Ovary (tissue), 9 donors: ENCODE measurements around the gene SFN. TPM values are rescaled to one million over a fixed set of nuclear protein-coding genes. Genes with fewer than 3 reads are reported as not detected.

Experiments
- DNase-seq, 5 donors: peaks; one replicate each; pipeline ENCODE4 v3.0.0-alpha.2; 2019 to 2020
- H3K27ac ChIP-seq, 2 donors: fragments of 200-600 bp; one replicate each; pipeline versions ENCODE4 v1.5.1 to v1.8.0; 2019 to 2022
- H3K27me3 ChIP-seq: fragments of 200-600 bp; one replicate; pipeline ENCODE4 v1.8.0; 2022
- H3K36me3 ChIP-seq: fragments of 200-600 bp; sonication (generic); one replicate; pipeline ENCODE4 v1.5.1; 2019
- H3K4me1 ChIP-seq: one replicate; pipeline ENCODE4 v1.8.1; 2013; ENCODE audit warnings: mild to moderate bottlenecking, moderate library complexity; ENCODE audit not compliant: insufficient read depth
- H3K4me3 ChIP-seq: fragments of 200-600 bp; sonication (generic); one replicate; pipeline ENCODE4 v1.5.1; 2017
- H3K9me3 ChIP-seq, 2 donors: fragments of 200-600 bp in 1 of 2; sonication (generic) in 1 of 2; one replicate each; pipeline versions ENCODE4 v1.5.1 to v1.8.1; 2013 to 2019; ENCODE audit warnings: mild to moderate bottlenecking in 1 of 2, moderate library complexity in 1 of 2
- CTCF ChIP-seq, 3 donors: fragments of 450-650 bp in 2 of 3; fragments of 200-600 bp in 1 of 3; IDR thresholded peaks; one replicate each; pipeline versions ENCODE4 v1.5.1 to v1.8.0; 2016 to 2022; ENCODE audit warnings: antibody characterized with exemption in 3 of 3, mild to moderate bottlenecking in 1 of 3
- EP300 ChIP-seq: sonication (generic); formaldehyde crosslinking; IDR thresholded peaks from one replicate; pipeline ENCODE4 v1.6.1; 2017; ENCODE audit warnings: antibody characterized with exemption
- POLR2A ChIP-seq: fragments of 450-650 bp; IDR thresholded peaks from one replicate; pipeline ENCODE4 v1.6.1; 2017; ENCODE audit warnings: antibody characterized with exemption, mild to moderate bottlenecking, moderate library complexity
- WGBS, 3 donors: extraction: QIAGEN DNeasy Blood & Tissue Kit in 1 of 3; methylation state at CpG; one replicate each; pipeline versions ENCODE4 v1.1.5 to v1.1.7; 2013 to 2017; 5-methylcytosine and 5-hydroxymethylcytosine counted together
- intact Hi-C, 4 donors: fragments of 100-400 bp; cut with DNase I; formaldehyde crosslinking; loops; one replicate each; pipeline versions ENCODE4 v1.11.0 to v1.15.1; 2022 to 2023
- polyA plus RNA-seq, 2 donors: library from polyadenylated mRNA; stranded (reverse); fragments of 200-250 nt in 1 of 2; fragments of 350-450 nt in 1 of 2; fragmentation: Illumina TruSeq in 1 of 2; extraction: RNeasy Lipid Tissue Mini Kit (QIAGEN cat#74804) in 1 of 2; gene quantifications; one replicate each; pipeline ENCODE4 v1.2.3, GENCODE V29; 2013 to 2014
- total RNA-seq, 7 donors: library from RNA; depleted of rRNA in 2 of 7; stranded (reverse); fragments of >200 nt in 2 of 7; fragmentation: NEBNext Ultra II Directional in 3 of 7; extraction: Animal tissue kit (Norgen Biotek cat#: 25700) in 3 of 7; gene quantifications; one replicate each; pipeline versions ENCODE4 v1.1.0 to v1.2.4, GENCODE V29; 2016 to 2023
- donor health status: DM: no; HTN: no; CAD: no; lungs with moderate emphysema.
- donor health status: DM: no; HTN: no; CAD: no.
- donor health status: Bipolar disorder and iron deficiency.
- donor health status: DM: yes; HTN: yes; CAD: no.
- donor health status: DM: no; HTN: no; CAD: no.
- donor health status: DM: yes; HTN: yes; CAD: no.

The SFN gene
- total and polyA plus RNA-seq, 9 donors: 0.17 to 0.80 (median 0.37) TPM; not detected in 3

GRCh38 chr1:26822737-26823395 is 40.1 kb upstream of the SFN start:
- H3K36me3 ChIP-seq: no peaks in the 10 kb centered on the region
- no peaks in the 10 kb centered on the region for H3K27me3 ChIP-seq
- no peaks in the 10 kb centered on the region for H3K9me3 ChIP-seq
- intact Hi-C loops: loop anchor here in 1 of 4 donors (10.0 kb wide), 1 partner anchor 52 kb away; no protein-coding TSS in a partner anchor
- DNase-seq: no peak
- 90 to 98% (median 94%) methylated on average over 4 of the region's 4 CpGs for WGBS, 3 donors
- H3K4me1 ChIP-seq: peaks cover 4% of the 10 kb centered on the region
- no peak for TF ChIP-seq EP300
- no peak overlapping the region for H3K4me3 ChIP-seq
- H3K27ac ChIP-seq: no peak overlapping the region

GRCh38 chr1:26824731-26825130 is 38.2 kb upstream of the SFN start:
- no peaks in the 10 kb centered on the region for H3K9me3 ChIP-seq
- no peak for DNase-seq
- H3K4me3 ChIP-seq: no peak overlapping the region
- H3K27ac ChIP-seq: no peak overlapping the region
- TF ChIP-seq POLR2A (no peak), EP300 (no peak), CTCF (IDR thresholded peaks at IDR 0.05) (no peak)
- H3K27me3 ChIP-seq: no peaks in the 10 kb centered on the region
- intact Hi-C loops: loop anchor here in 1 of 4 donors (10.0 kb wide), 1 partner anchor 50 kb away; no protein-coding TSS in a partner anchor
- H3K4me1 ChIP-seq: peaks cover 10% of the 10 kb centered on the region
- WGBS, 3 donors: 83 to 90% (median 89%) methylated on average over 3 of the region's 3 CpGs
- H3K36me3 ChIP-seq: no peaks in the 10 kb centered on the region

- DNase-seq: peak; percentile 65 to 83 (median 74)
- Histone ChIP-seq H3K27ac (peak within 1 kb of the TSS; percentile 69 to 74), H3K4me3 (peak within 1 kb of the TSS; percentile 92), H3K9me3 (no peaks in the 10 kb centered on the region), H3K27me3 (no peaks in the 10 kb centered on the region), H3K36me3 (no peaks in the 10 kb centered on the region), H3K4me1 (peaks cover 11% of the 10 kb centered on the region)
- TF ChIP-seq POLR2A (no peak), CTCF (IDR thresholded peaks at IDR 0.05) (peak in 2 of 3 donors; percentile 62 to 78)
- WGBS, 3 donors: 0 to 1% (median 1%) methylated on average over 40 to 107 of the region's 107 CpGs
- intact Hi-C loops: loop anchor here in 1 of 4 donors (10.0 kb wide), 1 partner anchor 48 kb away; no protein-coding TSS in a partner anchor
Observed at GRCh38 chr1:26826261-26827105, 36.5 kb upstream of the SFN start, which contains the start of gene ZDHHC18. Gene ZDHHC18, plus strand, starts transcription at chr1:26826688. Its CDS starts 117 bp downstream, at chr1:26826805.

- Histone ChIP-seq H3K27ac (peak overlapping the region; percentile 40 to 74), H3K4me1 (peaks cover 11% of the 10 kb centered on the region), H3K9me3 (no peaks in the 10 kb centered on the region), H3K4me3 (peak overlapping the region; percentile 92), H3K27me3 (no peaks in the 10 kb centered on the region), H3K36me3 (no peaks in the 10 kb centered on the region)
- 1 to 3% (median 1%) methylated on average over 17 of the region's 17 CpGs for WGBS, 3 donors
- intact Hi-C loops: loop anchor here in 1 of 4 donors (10.0 kb wide), 1 partner anchor 48 kb away; no protein-coding TSS in a partner anchor
- peak in 2 of 5 donors; percentile 40 for DNase-seq
- TF ChIP-seq EP300: no peak
- TF ChIP-seq POLR2A: no peak
- no peak for TF ChIP-seq CTCF (IDR thresholded peaks at IDR 0.05)
Observed at GRCh38 chr1:26827106-26827604, 35.8 kb upstream of the SFN start.
